ENCODE results near the gene EIF4G3. TPM values are rescaled to one million over a fixed set of nuclear protein-coding genes. Genes with fewer than 3 reads are reported as not detected.

Gene EIF4G3
- total and polyA plus RNA-seq, 10 of the 15 experiments (the other 5 are each of a cell fraction or from before 2014, with no cell fraction given) = 7.4 to 45.1 (median 29.1) TPM

GRCh38 chr1:20932437-20932977 lies 244.2 kb downstream of the EIF4G3 start (continued):
- TF ChIP-seq BCLAF1 (IDR thresholded peaks at IDR 0.05) (no peak), CBFB (IDR thresholded peaks at IDR 0.05; ENCODE audit: low read depth) (no peak), WRNIP1 (IDR thresholded peaks at IDR 0.05; ENCODE audit: borderline replicate concordance, low read depth, low read length) (no peak), ATF7 (IDR thresholded peaks at IDR 0.05; ENCODE audit: low read depth) (peak; percentile 33), MEF2A (IDR thresholded peaks at IDR 0.05; ENCODE audit: insufficient read depth, low read depth, low read length) (peak; percentile 67; the same call in 1 of the 2 replicates), BRCA1 (IDR thresholded peaks at IDR 0.05; ENCODE audit: low read depth, low read length) (no peak), CHD4 (IDR thresholded peaks at IDR 0.05) (no peak), FOS (IDR thresholded peaks at IDR 0.05; ENCODE audit: borderline replicate concordance, extremely low read depth, insufficient read length) (no peak), CREB1 (IDR thresholded peaks at IDR 0.05; ENCODE audit: low read depth) (peak; percentile 20; the same call in 1 of the 2 replicates), IRF5 (IDR thresholded peaks at IDR 0.05; ENCODE audit: borderline replicate concordance) (no peak), ASH2L (IDR thresholded peaks at IDR 0.05; ENCODE audit: borderline replicate concordance, low read depth) (no peak), ZNF207 (IDR thresholded peaks at IDR 0.05; ENCODE audit: borderline replicate concordance) (no peak), SMARCA5 (IDR thresholded peaks at IDR 0.05) (no peak), ZSCAN29 (IDR thresholded peaks at IDR 0.05) (no peak), RUNX3 (IDR thresholded peaks at IDR 0.05; ENCODE audit: low read length) (no peak; the same call in 1 of the 2 replicates), EED (IDR thresholded peaks at IDR 0.05; ENCODE audit: low read depth) (no peak), FOXM1 (IDR thresholded peaks at IDR 0.05; ENCODE audit: low read depth, low read length) (peak; percentile 79; the same call in 1 of the 2 replicates), IRF4 (IDR thresholded peaks at IDR 0.05; ENCODE audit: low read depth, low read length) (no peak), RELB (IDR thresholded peaks at IDR 0.05; ENCODE audit: low read depth) (0 out of 2 replicates have a peak, but pooled peaks have one; percentile 35), JUND (IDR thresholded peaks at IDR 0.05; ENCODE audit: low read depth, low read length) (no peak), SIX5 (IDR thresholded peaks at IDR 0.05; ENCODE audit: low read depth, low read length, severe bottlenecking) (no peak), PAX5 (IDR thresholded peaks at IDR 0.05; ENCODE audit: borderline replicate concordance, low read depth, low read length) (no peak), ZNF274 (IDR thresholded peaks at IDR 0.05; ENCODE audit: insufficient read depth, insufficient read length) (no peak), EGR1 (IDR thresholded peaks at IDR 0.05; ENCODE audit: borderline replicate concordance in 1 of 2, low read depth in 2 of 2, low read length in 2 of 2) (no peak)
- TF ChIP-seq, protein P1, sequence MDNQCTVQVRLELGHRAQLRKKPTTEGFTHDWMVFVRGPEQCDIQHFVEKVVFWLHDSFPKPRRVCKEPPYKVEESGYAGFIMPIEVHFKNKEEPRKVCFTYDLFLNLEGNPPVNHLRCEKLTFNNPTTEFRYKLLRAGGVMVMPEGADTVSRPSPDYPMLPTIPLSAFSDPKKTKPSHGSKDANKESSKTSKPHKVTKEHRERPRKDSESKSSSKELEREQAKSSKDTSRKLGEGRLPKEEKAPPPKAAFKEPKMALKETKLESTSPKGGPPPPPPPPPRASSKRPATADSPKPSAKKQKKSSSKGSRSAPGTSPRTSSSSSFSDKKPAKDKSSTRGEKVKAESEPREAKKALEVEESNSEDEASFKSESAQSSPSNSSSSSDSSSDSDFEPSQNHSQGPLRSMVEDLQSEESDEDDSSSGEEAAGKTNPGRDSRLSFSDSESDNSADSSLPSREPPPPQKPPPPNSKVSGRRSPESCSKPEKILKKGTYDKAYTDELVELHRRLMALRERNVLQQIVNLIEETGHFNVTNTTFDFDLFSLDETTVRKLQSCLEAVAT (IDR thresholded peaks at IDR 0.05) = no peak

All from GM12878 (cell line).